Mucosa of stomach (tissue), 1 donor: ENCODE measurements around the gene RECK.
A peak's percentile ranks its signal among the peaks of the same experiment; 100 is the strongest.
"Not testable (repeated sequence)": the region's sequence is repeated elsewhere in the genome, so short reads cannot be mapped to it uniquely, and the experiment has no call there.

Experiments
- H3K27me3 ChIP-seq: one replicate; pipeline ENCODE4 v1.7.0; 2013; ENCODE audit warnings: mild to moderate bottlenecking, low read length; ENCODE audit not compliant: control insufficient read depth, insufficient read depth
- H3K36me3 ChIP-seq: one replicate; pipeline ENCODE4 v1.7.0; 2013; ENCODE audit warnings: low read length; ENCODE audit not compliant: control insufficient read depth, insufficient read depth
- H3K4me1 ChIP-seq: one replicate; pipeline ENCODE4 v1.7.0; 2013; ENCODE audit warnings: mild to moderate bottlenecking, low read length; ENCODE audit not compliant: control insufficient read depth, insufficient read depth
- H3K4me3 ChIP-seq: one replicate; pipeline ENCODE4 v1.7.0; 2013; ENCODE audit warnings: low read length
- H3K9ac ChIP-seq: one replicate; pipeline ENCODE4 v1.7.0; 2013; ENCODE audit warnings: mild to moderate bottlenecking, low read length, moderate library complexity
- H3K9me3 ChIP-seq: one replicate; pipeline ENCODE4 v1.7.0; 2013; ENCODE audit warnings: mild to moderate bottlenecking, low read length, moderate library complexity; ENCODE audit not compliant: control insufficient read depth
- donor health status: Pancreatic carcinoma.

Gene RECK

DNA sequence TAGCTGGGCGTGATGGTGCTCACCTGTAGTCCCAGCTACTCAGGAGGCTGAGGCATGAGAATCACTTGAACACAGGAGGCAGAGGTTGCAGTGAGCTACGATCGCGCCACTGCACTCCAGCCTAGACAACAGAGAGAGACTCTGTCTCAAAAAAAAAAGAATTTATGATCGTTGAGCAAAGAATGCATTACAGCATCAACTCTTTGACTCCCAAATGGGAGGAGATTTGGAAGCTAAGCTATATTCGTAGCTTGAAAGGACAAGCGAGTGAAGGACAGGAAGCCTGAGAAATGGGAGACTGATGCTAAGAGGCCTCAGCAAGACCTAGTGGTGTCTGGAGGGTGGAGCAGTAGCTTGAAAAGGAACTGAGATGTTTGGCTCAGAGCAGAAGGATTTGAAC lies 122.2 kb downstream of the RECK start:
- Histone ChIP-seq H3K9ac (no peak overlapping the region), H3K9me3 (no peaks in the 10 kb centered on the region), H3K36me3 (no peaks in the 10 kb centered on the region), H3K4me1 (no peaks in the 10 kb centered on the region), H3K4me3 (no peak overlapping the region), H3K27me3 (no peaks in the 10 kb centered on the region)

DNA sequence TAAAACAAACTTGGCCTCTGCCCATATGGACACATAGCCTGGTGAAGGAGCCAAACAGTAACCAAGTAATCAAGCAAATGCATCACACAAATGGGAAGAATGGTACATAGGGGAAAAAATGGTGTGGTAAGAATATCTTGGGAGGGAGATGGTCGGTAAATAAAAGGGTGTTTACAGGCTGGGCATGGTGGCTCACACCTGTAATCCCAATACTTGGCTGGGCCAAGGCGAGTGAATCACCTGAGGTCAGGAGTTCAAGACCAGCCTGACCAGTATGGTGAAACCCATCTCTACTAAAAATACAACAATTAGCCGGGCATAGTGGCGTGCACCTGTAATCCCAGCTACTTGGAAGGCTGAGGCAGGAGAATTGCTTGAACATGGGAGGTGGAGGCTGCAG lies 122.8 kb downstream of the RECK start:
- H3K27me3 ChIP-seq, H3K4me3 ChIP-seq, H3K36me3 ChIP-seq, H3K4me1 ChIP-seq, H3K9me3 ChIP-seq, H3K9ac ChIP-seq: not testable (repeated sequence)

DNA sequence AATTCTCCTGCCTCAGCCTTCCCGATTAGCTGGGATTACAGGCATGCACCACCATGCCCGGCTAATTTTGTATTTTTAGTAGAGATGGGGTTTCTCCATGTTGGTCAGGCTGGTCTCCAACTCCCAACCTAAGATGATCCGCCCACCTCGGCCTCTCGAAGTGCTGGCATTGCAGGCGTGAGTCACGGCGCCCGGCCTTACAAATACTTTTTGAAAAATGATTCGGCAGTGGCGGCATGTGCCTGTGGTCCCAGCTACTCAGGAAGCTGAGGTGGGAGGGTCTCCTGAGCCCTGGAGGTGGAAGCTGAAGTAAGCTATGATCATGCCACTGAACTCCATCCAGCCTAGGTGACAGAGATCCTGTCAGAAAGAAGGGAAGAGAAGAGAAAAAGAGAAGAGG lies 123.4 kb downstream of the RECK start:
- H3K4me3 ChIP-seq, H3K4me1 ChIP-seq: not testable (repeated sequence)

DNA sequence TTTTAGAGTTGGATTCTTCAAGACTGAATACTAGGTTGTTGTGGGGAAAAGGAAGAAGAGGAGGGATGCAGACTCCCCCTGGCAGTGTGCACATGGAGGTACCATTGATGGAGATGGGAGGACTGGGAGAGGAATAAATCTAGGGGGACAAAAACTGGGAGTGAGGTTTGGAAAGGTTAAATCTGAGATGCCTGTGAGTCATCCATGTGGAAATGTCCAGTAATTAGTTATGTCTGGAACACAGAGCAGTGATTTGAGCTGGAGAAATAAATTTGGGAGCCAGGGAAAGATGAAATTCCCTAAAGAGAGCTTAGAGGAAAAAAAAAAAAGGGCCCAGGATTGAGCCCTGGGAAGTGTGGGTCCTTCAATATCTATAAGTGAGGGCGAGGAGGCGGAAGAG lies 124.5 kb downstream of the RECK start:
- peaks cover under 1% of the 10 kb centered on the region for H3K4me1 ChIP-seq
- no peaks in the 10 kb centered on the region for H3K36me3 ChIP-seq
- peaks cover 2% of the 10 kb centered on the region for H3K27me3 ChIP-seq
- no peaks in the 10 kb centered on the region for H3K9me3 ChIP-seq
- H3K9ac ChIP-seq: no peak overlapping the region
- no peak overlapping the region for H3K4me3 ChIP-seq

More for the DNA sequence above, 123.4 kb downstream of the RECK start:
- not testable (repeated sequence) for H3K36me3 ChIP-seq, H3K9ac ChIP-seq, H3K27me3 ChIP-seq, H3K9me3 ChIP-seq

DNA sequence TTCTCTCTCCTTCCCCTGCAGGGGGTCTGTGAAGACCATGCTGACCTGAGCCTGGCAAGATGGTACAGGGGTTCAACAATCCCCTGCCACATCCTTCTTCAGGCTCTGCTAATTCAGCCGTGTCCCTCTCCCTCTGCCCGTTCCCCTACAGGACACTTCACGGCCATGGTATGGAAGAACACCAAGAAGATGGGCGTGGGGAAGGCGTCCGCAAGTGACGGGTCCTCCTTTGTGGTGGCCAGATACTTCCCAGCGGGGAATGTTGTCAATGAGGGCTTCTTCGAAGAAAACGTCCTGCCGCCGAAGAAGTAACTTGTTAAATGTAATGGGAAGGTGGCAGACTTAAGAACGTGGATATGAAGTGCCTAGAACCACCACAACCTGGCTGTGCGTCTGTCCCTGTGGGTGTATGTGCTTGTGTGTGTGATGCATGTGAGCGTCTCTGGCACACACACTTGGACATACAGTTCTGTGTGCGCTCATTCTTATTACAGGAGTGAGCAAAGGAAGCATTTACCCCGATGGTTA lies 125.6 kb downstream of the RECK start:
- Histone ChIP-seq H3K4me3 (no peak overlapping the region), H3K36me3 (no peaks in the 10 kb centered on the region), H3K27me3 (peaks cover 5% of the 10 kb centered on the region), H3K9ac (no peak overlapping the region), H3K4me1 (peaks cover 3% of the 10 kb centered on the region), H3K9me3 (no peaks in the 10 kb centered on the region)

DNA sequence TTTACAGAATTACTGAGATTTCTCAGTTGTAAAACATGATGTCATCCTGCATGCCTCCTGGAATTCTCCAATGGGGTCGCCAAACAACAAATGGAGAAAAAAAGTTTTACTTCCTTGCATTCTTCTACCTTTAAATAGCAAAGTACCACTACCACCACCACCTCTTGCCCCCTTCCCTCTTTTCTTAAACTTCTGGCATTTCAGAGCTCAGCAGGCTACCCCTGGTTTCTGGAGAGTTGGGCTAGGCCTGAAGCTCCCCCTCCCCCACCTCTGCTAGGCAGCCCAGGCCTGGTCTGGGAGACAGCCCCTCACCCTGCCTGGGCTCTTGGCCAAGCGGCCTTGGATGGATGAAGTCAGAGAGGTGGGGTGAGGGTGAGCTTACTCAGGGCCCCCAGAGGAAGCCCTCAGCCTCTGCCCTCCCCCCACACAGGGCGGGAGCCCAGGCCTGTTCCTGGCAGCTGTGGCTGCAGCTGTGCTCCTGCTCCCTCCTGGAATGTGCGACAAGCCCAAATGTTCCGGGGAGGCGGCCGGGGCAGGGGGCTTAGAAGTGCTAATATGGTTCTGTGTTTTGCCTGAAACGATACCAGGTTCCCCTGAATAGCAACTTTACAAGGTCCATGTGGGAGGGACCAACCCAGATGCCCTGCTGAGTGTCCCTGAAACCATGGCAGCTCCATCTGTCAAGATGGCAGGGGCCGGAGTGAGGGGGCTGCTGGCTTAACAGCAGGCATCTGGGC lies 126.5 kb downstream of the RECK start:
- no peaks in the 10 kb centered on the region for H3K36me3 ChIP-seq
- peaks cover 5% of the 10 kb centered on the region for H3K27me3 ChIP-seq
- H3K4me1 ChIP-seq: peaks cover 3% of the 10 kb centered on the region
- no peaks in the 10 kb centered on the region for H3K9me3 ChIP-seq
- H3K4me3 ChIP-seq: no peak overlapping the region
- H3K9ac ChIP-seq: no peak overlapping the region

DNA sequence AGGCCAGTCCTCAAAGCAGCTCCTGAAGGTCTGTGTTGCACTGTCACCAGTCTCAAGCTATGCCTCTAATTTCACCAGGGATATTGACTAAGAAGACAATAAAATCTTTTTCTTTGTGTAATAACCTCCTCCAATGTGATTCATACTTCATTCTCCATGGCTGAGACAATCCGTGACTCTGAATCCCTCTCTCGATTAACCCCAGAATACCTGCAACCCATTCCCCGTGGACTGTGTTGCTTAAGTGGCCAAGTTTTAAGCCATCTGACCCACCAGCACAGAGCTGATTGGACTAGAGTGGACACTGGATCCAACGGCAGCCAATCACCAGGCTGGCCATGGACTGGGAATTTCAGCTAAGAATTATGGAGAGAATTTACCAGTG lies 127.1 kb downstream of the RECK start:
- no peak overlapping the region for H3K4me3 ChIP-seq
- peaks cover 3% of the 10 kb centered on the region for H3K4me1 ChIP-seq
- no peak overlapping the region for H3K9ac ChIP-seq
- no peaks in the 10 kb centered on the region for H3K36me3 ChIP-seq
- no peaks in the 10 kb centered on the region for H3K9me3 ChIP-seq
- H3K27me3 ChIP-seq: peaks cover 5% of the 10 kb centered on the region

DNA sequence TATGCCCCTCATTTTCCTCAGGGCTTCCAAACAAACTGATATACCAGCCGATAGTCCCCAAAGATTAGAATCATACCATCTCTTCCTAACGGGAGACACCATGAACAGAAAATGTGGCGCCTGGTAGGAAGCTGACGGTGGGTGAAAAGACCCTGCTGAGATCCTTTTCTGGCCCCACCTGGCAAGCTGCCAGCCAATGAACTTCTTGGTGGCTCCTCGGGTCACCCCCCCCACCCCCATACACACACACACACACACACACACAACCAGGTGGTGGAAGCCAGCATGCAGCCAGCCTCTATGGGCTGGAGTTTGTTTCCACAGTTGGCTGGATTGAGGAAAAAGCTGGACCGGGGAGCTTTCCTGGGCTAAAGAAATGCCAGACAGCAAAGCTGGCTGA lies 127.7 kb downstream of the RECK start:
- Histone ChIP-seq H3K27me3 (peaks cover 5% of the 10 kb centered on the region), H3K4me1 (peaks cover 3% of the 10 kb centered on the region), H3K9ac (no peak overlapping the region), H3K36me3 (no peaks in the 10 kb centered on the region), H3K9me3 (no peaks in the 10 kb centered on the region), H3K4me3 (no peak overlapping the region)

DNA sequence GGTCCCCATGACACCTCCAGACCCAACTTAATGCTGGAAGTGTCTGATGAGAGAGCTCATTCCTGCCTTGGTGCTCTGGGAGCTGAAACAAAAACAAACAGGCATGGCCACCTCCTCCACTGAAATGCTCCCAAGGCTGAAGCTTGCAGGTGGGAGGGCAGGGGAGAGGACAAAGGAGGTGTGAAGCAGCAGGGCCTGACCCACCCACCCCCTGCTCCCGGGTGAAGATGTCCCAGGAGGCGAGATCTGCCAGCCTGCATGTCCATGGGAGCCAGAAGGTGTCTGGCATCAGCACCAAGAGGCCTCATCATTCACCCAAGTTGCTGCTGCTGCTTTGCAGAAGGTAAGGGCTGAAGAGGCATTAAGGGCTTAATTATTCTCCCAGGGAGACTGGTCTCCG lies 128.3 kb downstream of the RECK start:
- Histone ChIP-seq H3K4me1 (peaks cover 3% of the 10 kb centered on the region), H3K4me3 (no peak overlapping the region), H3K36me3 (no peaks in the 10 kb centered on the region), H3K27me3 (peaks cover 5% of the 10 kb centered on the region), H3K9me3 (no peaks in the 10 kb centered on the region), H3K9ac (no peak overlapping the region)

DNA sequence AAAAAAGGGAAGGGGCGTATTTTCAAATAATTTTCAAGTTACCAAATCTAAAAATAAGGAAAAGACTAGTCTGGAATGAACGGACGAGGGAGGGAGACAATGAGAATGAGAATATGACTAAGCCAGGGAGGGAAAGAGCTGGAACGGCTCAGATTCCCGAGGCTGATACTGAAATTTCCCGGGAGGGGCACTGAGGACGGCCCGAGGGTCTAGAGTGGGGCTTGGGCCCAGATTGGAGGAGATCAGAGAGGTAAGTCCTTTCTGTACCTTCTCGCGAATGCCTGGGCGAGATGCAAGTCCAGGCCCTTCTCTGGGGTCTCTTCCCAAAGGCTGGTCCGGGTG lies 129.1 kb downstream of the RECK start:
- Histone ChIP-seq H3K27me3 (peaks cover 5% of the 10 kb centered on the region), H3K36me3 (no peaks in the 10 kb centered on the region), H3K9me3 (no peaks in the 10 kb centered on the region), H3K4me1 (peaks cover 3% of the 10 kb centered on the region), H3K9ac (no peak overlapping the region), H3K4me3 (no peak overlapping the region)

DNA sequence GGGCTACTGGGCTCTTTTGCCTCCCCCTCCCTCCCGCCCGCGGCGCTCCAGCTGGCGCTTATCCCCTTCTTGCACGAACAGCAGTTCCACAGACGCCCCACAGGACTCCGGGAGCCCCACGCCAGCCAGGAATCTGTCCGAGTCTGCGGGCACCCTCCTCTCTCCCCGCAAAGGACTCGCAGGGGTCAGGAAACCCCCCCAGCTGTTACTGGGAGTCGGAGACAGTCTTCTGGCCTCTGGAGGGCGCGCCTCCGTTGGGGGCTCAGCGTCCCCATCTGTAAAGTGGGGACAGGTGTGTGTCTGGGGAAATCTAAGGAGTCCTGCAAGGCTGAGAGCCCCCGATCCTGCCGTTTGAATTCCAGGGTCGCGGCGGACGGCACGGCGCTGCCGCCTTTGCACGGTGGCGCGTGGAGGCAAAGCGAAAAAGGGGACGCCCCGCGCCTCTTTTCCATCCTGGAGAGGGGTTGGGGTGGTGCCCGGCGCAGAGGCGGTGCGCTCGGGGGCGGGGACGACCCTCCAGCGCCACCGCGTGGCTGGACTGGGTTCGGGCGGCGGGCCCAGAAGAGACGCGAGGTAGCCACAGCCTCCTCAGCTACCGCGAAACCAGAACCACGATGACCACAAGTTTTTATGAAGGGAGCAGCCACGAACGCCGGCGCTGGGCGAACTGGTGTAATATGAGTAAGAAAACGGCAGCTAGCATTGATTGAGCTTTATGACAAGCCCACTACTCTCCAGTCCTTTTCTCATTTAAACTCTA lies 129.6 kb downstream of the RECK start:
- no peak overlapping the region for H3K4me3 ChIP-seq
- no peaks in the 10 kb centered on the region for H3K9me3 ChIP-seq
- no peaks in the 10 kb centered on the region for H3K36me3 ChIP-seq
- H3K27me3 ChIP-seq: peaks cover 5% of the 10 kb centered on the region
- peaks cover 3% of the 10 kb centered on the region for H3K4me1 ChIP-seq
- H3K9ac ChIP-seq: peak overlapping the region; percentile 34

DNA sequence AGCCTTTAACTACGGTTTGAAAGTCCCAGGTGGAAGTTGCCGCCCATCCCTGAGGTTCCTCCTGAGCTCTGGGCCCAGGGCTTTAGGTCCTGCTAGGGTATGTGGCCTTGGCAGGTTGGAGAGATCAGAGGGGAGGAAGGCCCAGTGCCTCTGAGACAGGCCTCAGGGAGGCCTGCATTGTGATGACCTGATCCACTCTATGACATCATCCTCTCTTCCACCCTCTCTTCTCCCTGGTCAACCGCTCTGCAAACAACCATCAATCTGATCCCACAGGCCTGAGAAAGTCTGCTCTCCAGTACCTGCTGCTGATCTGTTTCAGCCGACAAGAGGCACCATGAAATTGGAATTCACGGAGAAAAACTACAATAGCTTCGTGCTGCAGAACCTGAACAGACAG lies 132.5 kb downstream of the RECK start, which contains the start of gene CCIN:
CCIN (plus strand) TSS at position 223 of the 400 bp plus-strand sequence; CDS start at position 338, 115 bp downstream.
- H3K4me1 ChIP-seq: peaks cover 3% of the 10 kb centered on the region
- H3K27me3 ChIP-seq: peaks cover 5% of the 10 kb centered on the region
- H3K9ac ChIP-seq: no peak within 1 kb of the TSS
- no peaks in the 10 kb centered on the region for H3K36me3 ChIP-seq
- no peaks in the 10 kb centered on the region for H3K9me3 ChIP-seq
- no peak within 1 kb of the TSS for H3K4me3 ChIP-seq
